Measurements from ENCODE around the gene PCP4. TPM values are rescaled to one million over a fixed set of nuclear protein-coding genes. Genes with fewer than 3 reads are reported as not detected.

Gene PCP4
- polyA plus RNA-seq: 20.5 TPM
- long read RNA-seq, donor 1, transcript PCP4-201 (3 exons, 660 nt): major isoform, 17 of 25 reads
- long read RNA-seq, donor 1, partial matches to known transcripts: 8 of 25 reads
- long read RNA-seq, donor 1, other reads (novel, unspliced or antisense): 0 of 25 reads
- long read RNA-seq, donor 2, transcript PCP4-201 (3 exons, 660 nt): major isoform, 10 of 11 reads
- long read RNA-seq, donor 2, partial matches to known transcripts: 0 of 11 reads
- long read RNA-seq, donor 2, other reads (novel, unspliced or antisense): 0 of 11 reads
- long read RNA-seq, donor 3, transcript PCP4-201 (3 exons, 660 nt): major isoform, 6 of 12 reads
- long read RNA-seq, donor 3, partial matches to known transcripts: 6 of 12 reads
- long read RNA-seq, donor 3, other reads (novel, unspliced or antisense): 0 of 12 reads
- long read RNA-seq, donor 4: 0 reads
- long read RNA-seq, donor 5, transcript PCP4-201 (3 exons, 660 nt): major isoform, 20 of 35 reads
- long read RNA-seq, donor 5, partial matches to known transcripts: 15 of 35 reads
- long read RNA-seq, donor 5, other reads (novel, unspliced or antisense): 0 of 35 reads
- long read RNA-seq, donor 6, transcript PCP4-201 (3 exons, 660 nt): major isoform, 15 of 27 reads
- long read RNA-seq, donor 6, partial matches to known transcripts: 12 of 27 reads
- long read RNA-seq, donor 6, other reads (novel, unspliced or antisense): 0 of 27 reads
- long read RNA-seq, donor 7, transcript PCP4-201 (3 exons, 660 nt): major isoform, 21 of 48 reads
- long read RNA-seq, donor 7, partial matches to known transcripts: 27 of 48 reads
- long read RNA-seq, donor 7, other reads (novel, unspliced or antisense): 0 of 48 reads
- long read RNA-seq, donor 8, transcript PCP4-201 (3 exons, 660 nt): major isoform, 9 of 23 reads
- long read RNA-seq, donor 8, partial matches to known transcripts: 14 of 23 reads
- long read RNA-seq, donor 8, other reads (novel, unspliced or antisense): 0 of 23 reads
- long read RNA-seq, donor 9, transcript PCP4-201 (3 exons, 660 nt): major isoform, 42 of 74 reads
- long read RNA-seq, donor 9, partial matches to known transcripts: 32 of 74 reads
- long read RNA-seq, donor 9, other reads (novel, unspliced or antisense): 0 of 74 reads
- long read RNA-seq, donor 10, transcript PCP4-201 (3 exons, 660 nt): major isoform, 16 of 28 reads
- long read RNA-seq, donor 10, partial matches to known transcripts: 11 of 28 reads
- long read RNA-seq, donor 10, other reads (novel, unspliced or antisense): 0 of 28 reads
- long read RNA-seq, donor 11, transcript PCP4-201 (3 exons, 660 nt): major isoform, 8 of 19 reads
- long read RNA-seq, donor 11, partial matches to known transcripts: 10 of 19 reads
- long read RNA-seq, donor 11, other reads (novel, unspliced or antisense): 0 of 19 reads

GRCh38 chr21:39867198-39867650 is at the start of gene PCP4:
PCP4 (plus strand) TSS chr21:39867438; CDS start chr21:39867502, 64 bp downstream.
- 33% methylated on average over 1 of the region's 14 CpGs for WGBS (ENCODE audit: insufficient coverage, low lambda C conversion rate)
- DNase-seq: peak; percentile 21 to 22
- H3K36me3 ChIP-seq (ENCODE audit: control insufficient read depth, insufficient read depth, low read length): no peaks in the 10 kb centered on the region
- H3K27me3 ChIP-seq (ENCODE audit: control insufficient read depth, insufficient read depth, low read length): no peaks in the 10 kb centered on the region
- no peaks in the 10 kb centered on the region for H3K4me1 ChIP-seq (ENCODE audit: control insufficient read depth, insufficient read depth, low read length)
- H3K4me3 ChIP-seq (ENCODE audit: low read length): peak within 1 kb of the TSS; percentile 10
- H3K27ac ChIP-seq (ENCODE audit: low read length): no peak within 1 kb of the TSS
- H3K9me3 ChIP-seq (ENCODE audit: control insufficient read depth, low read depth, low read length): no peaks in the 10 kb centered on the region

- no peaks in the 10 kb centered on the region for H3K9me3 ChIP-seq (ENCODE audit: control insufficient read depth, low read depth, low read length)
- H3K36me3 ChIP-seq (ENCODE audit: control insufficient read depth, insufficient read depth, low read length): no peaks in the 10 kb centered on the region
- H3K27me3 ChIP-seq (ENCODE audit: control insufficient read depth, insufficient read depth, low read length): no peaks in the 10 kb centered on the region
- no peak overlapping the region for H3K4me3 ChIP-seq (ENCODE audit: low read length)
- no peaks in the 10 kb centered on the region for H3K4me1 ChIP-seq (ENCODE audit: control insufficient read depth, insufficient read depth, low read length)
- WGBS (ENCODE audit: insufficient coverage, low lambda C conversion rate): no CpG with 5 or more reads among the region's 2 CpGs
- no peak overlapping the region for H3K27ac ChIP-seq (ENCODE audit: low read length)
- no peak for DNase-seq
Observed at GRCh38 chr21:39818557-39818956, 48.7 kb upstream of the PCP4 start.

DNA sequence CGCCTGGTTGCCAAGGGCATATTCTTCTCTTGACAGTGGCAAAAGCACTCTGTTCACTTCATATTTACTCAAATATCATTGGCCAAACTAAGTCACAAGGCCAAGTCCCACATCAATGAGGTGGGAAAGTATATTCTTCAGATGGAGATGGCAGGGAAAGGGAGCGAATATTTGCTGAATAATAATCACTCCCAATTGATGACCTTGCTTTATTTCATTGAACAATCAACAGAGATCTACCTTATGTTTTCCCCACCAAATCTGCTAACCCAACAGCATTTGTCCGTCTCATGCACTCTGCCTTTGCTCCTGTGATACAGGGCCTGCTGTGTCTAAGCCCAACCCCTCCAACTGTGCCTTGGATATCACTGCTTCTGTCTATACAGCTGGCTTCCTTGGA is 45.2 kb upstream of the PCP4 start:
- no peak for DNase-seq
- Histone ChIP-seq H3K27ac (ENCODE audit: low read length) (no peak overlapping the region), H3K9me3 (ENCODE audit: control insufficient read depth, low read depth, low read length) (no peaks in the 10 kb centered on the region), H3K4me1 (ENCODE audit: control insufficient read depth, insufficient read depth, low read length) (no peaks in the 10 kb centered on the region), H3K27me3 (ENCODE audit: control insufficient read depth, insufficient read depth, low read length) (no peaks in the 10 kb centered on the region), H3K4me3 (ENCODE audit: low read length) (no peak overlapping the region), H3K36me3 (ENCODE audit: control insufficient read depth, insufficient read depth, low read length) (no peaks in the 10 kb centered on the region)
- 100% methylated on average over 1 of the region's 3 CpGs for WGBS (ENCODE audit: insufficient coverage, low lambda C conversion rate)

- no CpG with 5 or more reads among the region's 1 CpG for WGBS (ENCODE audit: insufficient coverage, low lambda C conversion rate)
- no peaks in the 10 kb centered on the region for H3K27me3 ChIP-seq (ENCODE audit: control insufficient read depth, insufficient read depth, low read length)
- no peaks in the 10 kb centered on the region for H3K36me3 ChIP-seq (ENCODE audit: control insufficient read depth, insufficient read depth, low read length)
- no peak overlapping the region for H3K27ac ChIP-seq (ENCODE audit: low read length)
- H3K9me3 ChIP-seq (ENCODE audit: control insufficient read depth, low read depth, low read length): no peaks in the 10 kb centered on the region
- H3K4me1 ChIP-seq (ENCODE audit: control insufficient read depth, insufficient read depth, low read length): no peaks in the 10 kb centered on the region
- no peak overlapping the region for H3K4me3 ChIP-seq (ENCODE audit: low read length)
- no peak for DNase-seq
Observed at GRCh38 chr21:39825250-39825649, 42.0 kb upstream of the PCP4 start.

- Histone ChIP-seq H3K36me3 (ENCODE audit: control insufficient read depth, insufficient read depth, low read length) (no peaks in the 10 kb centered on the region), H3K4me1 (ENCODE audit: control insufficient read depth, insufficient read depth, low read length) (no peaks in the 10 kb centered on the region), H3K9me3 (ENCODE audit: control insufficient read depth, low read depth, low read length) (peaks cover 4% of the 10 kb centered on the region), H3K27ac (ENCODE audit: low read length) (no peak overlapping the region), H3K4me3 (ENCODE audit: low read length) (no peak overlapping the region), H3K27me3 (ENCODE audit: control insufficient read depth, insufficient read depth, low read length) (no peaks in the 10 kb centered on the region)
- DNase-seq: no peak
- WGBS (ENCODE audit: insufficient coverage, low lambda C conversion rate): 80% methylated on average over 1 of the region's 4 CpGs
Observed at GRCh38 chr21:39834543-39834942, 32.7 kb upstream of the PCP4 start.

- Histone ChIP-seq H3K4me3 (ENCODE audit: low read length) (no peak overlapping the region), H3K4me1 (ENCODE audit: control insufficient read depth, insufficient read depth, low read length) (no peaks in the 10 kb centered on the region), H3K27me3 (ENCODE audit: control insufficient read depth, insufficient read depth, low read length) (no peaks in the 10 kb centered on the region), H3K36me3 (ENCODE audit: control insufficient read depth, insufficient read depth, low read length) (no peaks in the 10 kb centered on the region), H3K9me3 (ENCODE audit: control insufficient read depth, low read depth, low read length) (peaks cover 4% of the 10 kb centered on the region), H3K27ac (ENCODE audit: low read length) (no peak overlapping the region)
- no peak for DNase-seq
- WGBS (ENCODE audit: insufficient coverage, low lambda C conversion rate): 33% methylated on average over 1 of the region's 4 CpGs
Observed at GRCh38 chr21:39837861-39838359, 29.3 kb upstream of the PCP4 start.

DNA sequence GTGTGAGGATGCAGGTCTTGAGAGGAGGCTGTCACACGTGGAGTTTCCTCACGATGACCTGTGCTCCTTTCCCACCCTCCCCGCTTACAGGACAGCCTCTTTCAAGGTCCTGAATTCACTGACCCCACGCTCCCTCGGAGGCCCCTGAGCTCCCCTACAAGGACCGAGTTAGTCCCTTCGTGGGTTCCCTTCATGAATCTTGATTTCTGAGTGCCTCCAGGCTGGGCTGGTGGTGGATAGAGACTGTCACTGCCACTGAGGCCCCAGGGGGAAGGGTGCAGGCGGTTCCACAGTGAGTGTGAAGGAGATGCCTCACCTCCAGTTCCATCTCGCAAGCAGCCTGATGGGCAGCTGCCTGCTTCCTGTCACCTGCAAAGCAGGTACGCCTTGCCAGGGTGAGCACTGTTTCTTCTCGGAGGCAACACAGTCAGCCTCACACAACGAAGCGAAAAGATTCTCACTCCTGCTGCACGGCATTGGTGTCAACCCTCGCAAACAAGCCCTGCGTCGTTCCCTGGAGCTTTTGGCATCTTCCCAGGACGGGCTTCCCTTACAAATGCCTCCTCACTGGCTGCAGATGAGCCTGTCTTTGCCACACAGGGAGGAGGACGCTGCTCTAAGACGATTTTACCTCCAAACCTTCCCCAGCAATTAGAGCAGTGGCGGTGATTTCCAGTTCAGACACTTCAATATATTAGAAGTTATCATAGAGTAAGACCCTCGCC is 26.7 kb upstream of the PCP4 start:
- Histone ChIP-seq H3K4me3 (ENCODE audit: low read length) (no peak overlapping the region), H3K9me3 (ENCODE audit: control insufficient read depth, low read depth, low read length) (no peaks in the 10 kb centered on the region)
- DNase-seq: no peak

DNA sequence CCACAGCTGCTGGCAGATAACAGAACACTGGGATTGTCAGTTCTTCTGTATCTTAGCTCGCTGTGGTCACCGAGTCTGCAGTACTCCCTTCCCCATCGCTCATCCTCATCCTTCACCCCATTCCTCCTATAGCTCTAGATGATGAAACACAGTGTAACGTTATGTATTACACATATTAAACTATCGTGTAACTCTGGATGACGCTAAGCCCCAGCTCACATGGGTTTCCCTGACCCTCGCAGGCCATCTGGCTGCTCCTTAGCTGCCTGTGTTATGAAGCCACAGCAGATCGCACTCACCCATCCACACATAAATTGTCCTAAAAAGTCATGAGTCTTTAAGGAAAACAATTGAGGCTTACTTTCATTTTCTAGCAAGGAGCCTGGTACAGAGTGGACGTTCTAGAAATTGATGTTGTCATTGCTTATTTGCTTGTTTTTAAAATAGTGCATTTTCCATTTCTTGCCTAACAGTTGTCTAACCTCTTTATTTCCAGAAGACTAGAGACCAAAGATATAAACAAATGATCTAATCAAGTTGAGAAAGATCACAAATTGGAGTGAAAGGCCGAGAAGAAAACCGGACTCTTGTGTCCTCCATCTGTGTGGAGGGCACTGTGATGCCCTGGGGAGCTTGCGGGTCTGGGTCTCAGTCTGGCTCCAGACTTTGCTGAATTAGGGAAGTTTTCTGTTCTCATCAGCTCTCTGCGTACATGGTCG is 24.3 kb upstream of the PCP4 start:
- Histone ChIP-seq H3K4me3 (ENCODE audit: low read length) (no peak overlapping the region), H3K36me3 (ENCODE audit: control insufficient read depth, insufficient read depth, low read length) (no peaks in the 10 kb centered on the region), H3K4me1 (ENCODE audit: control insufficient read depth, insufficient read depth, low read length) (no peaks in the 10 kb centered on the region), H3K27me3 (ENCODE audit: control insufficient read depth, insufficient read depth, low read length) (no peaks in the 10 kb centered on the region), H3K27ac (ENCODE audit: low read length) (no peak overlapping the region), H3K9me3 (ENCODE audit: control insufficient read depth, low read depth, low read length) (no peaks in the 10 kb centered on the region)
- WGBS (ENCODE audit: insufficient coverage, low lambda C conversion rate): 100% methylated on average over 2 of the region's 14 CpGs
- no peak for DNase-seq

More for the DNA sequence above, 26.7 kb upstream of the PCP4 start:
- no CpG with 5 or more reads among the region's 22 CpGs for WGBS (ENCODE audit: insufficient coverage, low lambda C conversion rate)
- H3K27ac ChIP-seq (ENCODE audit: low read length): no peak overlapping the region
- H3K4me1 ChIP-seq (ENCODE audit: control insufficient read depth, insufficient read depth, low read length): no peaks in the 10 kb centered on the region
- no peaks in the 10 kb centered on the region for H3K36me3 ChIP-seq (ENCODE audit: control insufficient read depth, insufficient read depth, low read length)
- no peaks in the 10 kb centered on the region for H3K27me3 ChIP-seq (ENCODE audit: control insufficient read depth, insufficient read depth, low read length)

DNA sequence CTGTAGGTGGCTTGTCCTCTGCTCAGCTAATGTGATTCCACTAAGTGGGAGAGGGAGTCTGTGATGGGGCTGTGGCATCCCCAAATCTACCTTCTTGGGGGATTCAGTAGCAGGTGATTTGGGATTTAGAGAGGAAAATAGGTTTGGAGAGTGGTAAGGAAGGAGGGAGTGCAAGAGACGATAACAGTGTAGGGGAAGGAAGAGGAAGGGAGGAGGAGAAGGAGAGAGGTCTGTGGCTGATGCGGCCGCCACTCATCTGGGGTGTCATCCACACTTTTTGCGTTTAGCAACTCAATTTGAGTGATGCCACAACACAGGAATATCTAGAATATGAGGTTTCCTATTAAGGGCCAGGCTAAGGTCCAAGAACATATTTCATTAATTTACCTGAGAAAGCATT is 23.8 kb upstream of the PCP4 start:
- no peak overlapping the region for H3K27ac ChIP-seq (ENCODE audit: low read length)
- no peak for DNase-seq
- H3K9me3 ChIP-seq (ENCODE audit: control insufficient read depth, low read depth, low read length): no peaks in the 10 kb centered on the region
- WGBS (ENCODE audit: insufficient coverage, low lambda C conversion rate): 100% methylated on average over 1 of the region's 4 CpGs
- no peaks in the 10 kb centered on the region for H3K27me3 ChIP-seq (ENCODE audit: control insufficient read depth, insufficient read depth, low read length)
- H3K4me3 ChIP-seq (ENCODE audit: low read length): no peak overlapping the region
- no peaks in the 10 kb centered on the region for H3K36me3 ChIP-seq (ENCODE audit: control insufficient read depth, insufficient read depth, low read length)
- no peaks in the 10 kb centered on the region for H3K4me1 ChIP-seq (ENCODE audit: control insufficient read depth, insufficient read depth, low read length)
